Liver (tissue), 9 donors: ENCODE data around the gene SBNO1. TPM values are rescaled to one million over a fixed set of nuclear protein-coding genes. Genes with fewer than 3 reads are reported as not detected.

Experiments
- DNase-seq: peaks from one replicate; pipeline ENCODE4 v3.0.0-alpha.2; 2017; ENCODE audit warnings: low spot score
- H3K27ac ChIP-seq, 2 donors: one replicate each; pipeline ENCODE4 v1.7.0; 2013; ENCODE audit warnings: inconsistent platforms in 2 of 2, low read length in 2 of 2, control low read depth in 1 of 2, low read depth in 1 of 2, mild to moderate bottlenecking in 1 of 2
- H3K27me3 ChIP-seq, 4 donors: one replicate each; pipeline versions ENCODE4 v1.6.1 to v1.7.0; 2013; ENCODE audit warnings: low read length in 3 of 4, inconsistent platforms in 1 of 4, mild to moderate bottlenecking in 1 of 4, moderate library complexity in 1 of 4; ENCODE audit not compliant: control insufficient read depth in 4 of 4, insufficient read depth in 4 of 4
- H3K36me3 ChIP-seq, 4 donors: one replicate each; pipeline versions ENCODE4 v1.6.1 to v1.7.0; 2013; ENCODE audit warnings: low read length in 3 of 4, mild to moderate bottlenecking in 3 of 4, low read depth in 1 of 4, moderate library complexity in 1 of 4; ENCODE audit not compliant: control insufficient read depth in 4 of 4, insufficient read depth in 3 of 4
- H3K4me1 ChIP-seq, 4 donors: one replicate each; pipeline versions ENCODE4 v1.6.1 to v1.7.0; 2013; ENCODE audit warnings: low read length in 3 of 4, mild to moderate bottlenecking in 3 of 4, moderate library complexity in 1 of 4; ENCODE audit not compliant: control insufficient read depth in 4 of 4, insufficient read depth in 4 of 4
- H3K4me3 ChIP-seq, 3 donors: one replicate each; pipeline versions ENCODE4 v1.6.1 to v1.7.0; 2013; ENCODE audit warnings: low read length in 3 of 3, control low read depth in 1 of 3, low read depth in 1 of 3, mild to moderate bottlenecking in 1 of 3
- H3K9ac ChIP-seq, 2 donors: one replicate each; pipeline ENCODE4 v1.7.0; 2013; ENCODE audit warnings: low read length in 2 of 2, mild to moderate bottlenecking in 2 of 2, moderate library complexity in 2 of 2, control low read depth in 1 of 2, low read depth in 1 of 2
- H3K9me3 ChIP-seq, 4 donors: one replicate each; pipeline versions ENCODE4 v1.6.1 to v1.7.0; 2013; ENCODE audit warnings: low read length in 3 of 4; ENCODE audit not compliant: control insufficient read depth in 4 of 4
- EGR1 ChIP-seq, 2 donors: IDR thresholded peaks; 2 replicates each; pipeline ENCODE4 v1.6.1; 2016 to 2018; ENCODE audit warnings: antibody characterized with exemption in 2 of 2, low read depth in 2 of 2
- FOXA1 ChIP-seq: IDR thresholded peaks from 2 replicates; pipeline ENCODE4 v1.6.1; 2016; ENCODE audit warnings: antibody characterized with exemption
- FOXA2 ChIP-seq: IDR thresholded peaks from 2 replicates; pipeline ENCODE4 v1.6.1; 2016; ENCODE audit warnings: antibody characterized with exemption
- GABPA ChIP-seq, 2 donors: IDR thresholded peaks in 1 of 2; conservative IDR thresholded peaks in 1 of 2; 2 replicates each; pipeline ENCODE4 v1.6.1; 2016; ENCODE audit warnings: antibody characterized with exemption in 2 of 2, mild to moderate bottlenecking in 1 of 2, moderate library complexity in 1 of 2
- HNF4A ChIP-seq, 2 donors: conservative IDR thresholded peaks; 2 replicates each; pipeline ENCODE4 v1.6.1; 2016; ENCODE audit warnings: antibody characterized with exemption in 2 of 2, mild to moderate bottlenecking in 2 of 2
- HNF4G ChIP-seq: IDR thresholded peaks from 2 replicates; pipeline ENCODE4 v1.6.1; 2016; ENCODE audit warnings: antibody characterized with exemption
- JUND ChIP-seq, 2 donors: IDR thresholded peaks; 2 replicates each; pipeline ENCODE4 v1.6.1; 2016; ENCODE audit warnings: antibody characterized with exemption in 2 of 2
- RAD21 ChIP-seq, 2 donors: IDR thresholded peaks; 2 replicates each; pipeline ENCODE4 v1.6.1; 2016; ENCODE audit warnings: antibody characterized with exemption in 2 of 2, mild to moderate bottlenecking in 2 of 2
- RXRA ChIP-seq, 2 donors: IDR thresholded peaks; 2 replicates each; pipeline ENCODE4 v1.6.1; 2017 to 2018; ENCODE audit warnings: antibody characterized with exemption in 2 of 2, mild to moderate bottlenecking in 1 of 2
- SP1 ChIP-seq: IDR thresholded peaks from 2 replicates; pipeline ENCODE4 v1.6.1; 2018; ENCODE audit warnings: antibody characterized with exemption, mild to moderate bottlenecking
- YY1 ChIP-seq: IDR thresholded peaks from 2 replicates; pipeline ENCODE4 v1.6.1; 2016; ENCODE audit warnings: antibody characterized with exemption, mild to moderate bottlenecking
- WGBS: extraction: QIAGEN DNeasy Blood & Tissue Kit; methylation state at CpG from one replicate; pipeline ENCODE4 v1.1.7; 2013; 5-methylcytosine and 5-hydroxymethylcytosine counted together
- polyA plus RNA-seq, 2 donors: library from polyadenylated mRNA; stranded (reverse) in 1 of 2; unstranded in 1 of 2; fragments of 200-250 nt in 1 of 2; fragments of >200 nt in 1 of 2; fragmentation: Nextera tagmentation in 1 of 2; extraction: Ambion mirVana in 1 of 2; gene quantifications; one replicate each; pipeline versions ENCODE4 v1.2.1 to v1.2.3, GENCODE V29; 2013 to 2015
- total RNA-seq, 2 donors: library from RNA; depleted of rRNA; stranded (reverse); fragments of >200 nt; gene quantifications; one replicate each; pipeline ENCODE4 v1.2.3, GENCODE V29; 2014
- TF ChIP-seq, protein P1 (sequence below): fragments of 150-350 bp; IDR thresholded peaks from 2 replicates; pipeline ENCODE4 v1.5.1; 2017; ENCODE audit warnings: improper control_type of control experiment, low read depth, low read length; ENCODE audit not compliant: missing input control
- TF ChIP-seq, protein P2 (sequence below): IDR thresholded peaks from 2 replicates; pipeline ENCODE4 v1.6.1; 2016; ENCODE audit warnings: antibody characterized with exemption
- TF ChIP-seq, protein P3 (sequence below): IDR thresholded peaks from 2 replicates; pipeline ENCODE4 v1.6.1; 2016; ENCODE audit warnings: antibody characterized with exemption, mild to moderate bottlenecking
- donor health status: healthy.
- donor health status: healthy.
- donor health status: healthy.
- donor health status: healthy.
- donor health status: healthy.

The SBNO1 gene
- total and polyA plus RNA-seq, 4 donors = 4.0 to 19.8 (median 10.4) TPM

DNA sequence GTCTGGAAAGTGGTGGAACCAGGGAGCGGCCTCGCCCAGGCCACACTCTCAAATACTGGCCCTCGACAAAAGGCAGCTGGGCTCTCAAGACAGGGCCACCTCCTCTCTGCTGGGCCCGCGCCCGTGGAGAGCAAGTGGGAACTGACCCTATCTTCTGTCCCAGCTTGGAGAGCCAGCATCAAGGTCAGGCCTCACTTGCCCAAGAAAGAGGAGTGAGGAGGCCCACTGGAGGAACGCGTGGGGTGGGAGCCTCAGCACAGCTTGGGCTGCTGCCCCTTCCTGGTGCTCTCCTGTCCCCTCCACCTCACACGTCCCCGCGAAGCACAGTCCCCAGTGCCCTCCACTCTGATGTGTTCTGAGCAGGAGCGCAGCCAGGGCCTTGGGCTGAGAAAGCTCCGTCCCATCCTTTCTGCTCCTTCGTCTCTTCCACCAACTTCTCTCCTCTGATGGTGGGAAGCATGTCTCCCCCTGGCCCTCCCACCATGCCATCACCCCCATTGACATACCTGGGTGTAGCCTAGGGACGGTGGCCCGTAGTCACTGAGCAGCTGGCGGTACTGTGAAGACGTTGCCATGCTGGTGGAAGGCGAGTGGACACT, 97.9 kb downstream of the SBNO1 start:
- Histone ChIP-seq H3K9ac (no peak overlapping the region), H3K27ac (no peak overlapping the region), H3K4me3 (no peak overlapping the region), H3K4me1 (peaks cover 7 to 21% (median 11%) of the 10 kb centered on the region in 4 donors), H3K27me3 (no peaks in the 10 kb centered on the region), H3K9me3 (no peaks in the 10 kb centered on the region), H3K36me3 (peaks cover 3 to 5% (median 5%) of the 10 kb centered on the region in 4 donors)
- no peak for TF ChIP-seq EGR1 (IDR thresholded peaks at IDR 0.05; ENCODE audit: low read depth in 2 of 2)
- no peak for TF ChIP-seq FOXA1
- TF ChIP-seq RXRA (IDR thresholded peaks at IDR 0.05) = no peak
- TF ChIP-seq HNF4A (conservative IDR thresholded peaks at IDR 0.05) = no peak
- no peak for TF ChIP-seq HNF4G
- 95% methylated on average over 19 of the region's 19 CpGs for WGBS
- no peak for DNase-seq

DNA sequence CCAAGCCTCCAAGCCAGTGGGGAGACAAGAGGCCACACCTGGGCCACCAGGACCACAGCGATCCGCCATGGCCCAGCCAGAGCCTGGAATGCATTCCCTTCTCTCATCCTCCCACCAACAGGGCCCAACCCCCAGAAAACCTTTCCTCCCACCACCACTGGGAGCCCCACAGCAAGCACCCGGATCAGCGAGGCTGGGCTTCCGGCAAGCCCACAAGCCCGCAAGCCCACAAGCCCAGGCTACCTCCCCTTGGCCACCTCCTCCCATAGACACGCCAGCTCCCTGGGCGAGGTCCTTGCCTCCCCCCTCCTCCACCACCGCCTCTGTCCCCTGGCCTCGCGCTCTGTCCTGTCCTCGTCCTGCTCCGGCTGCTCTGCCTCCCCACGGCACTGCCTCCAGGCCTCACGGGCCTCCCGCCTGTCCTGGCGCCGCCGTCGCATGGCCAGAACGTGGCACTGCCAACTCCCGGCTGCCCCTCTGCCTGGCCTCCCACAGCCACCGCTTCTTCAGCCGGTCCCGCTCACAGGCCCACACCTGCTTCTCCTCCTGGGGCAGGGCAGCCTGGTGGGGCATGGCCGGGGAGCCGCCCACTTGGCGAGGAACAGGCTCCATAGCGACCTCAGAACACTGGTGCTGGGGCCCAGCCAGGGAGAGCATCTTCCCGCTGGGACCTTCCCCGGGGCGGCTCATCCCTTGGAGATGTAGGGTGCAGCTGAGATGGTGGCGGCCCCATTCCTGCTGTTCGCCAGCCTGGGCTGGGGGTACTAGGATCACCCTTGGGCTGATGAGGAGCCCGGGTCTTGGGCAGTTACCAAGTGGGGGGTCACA, 98.6 kb downstream of the SBNO1 start:
- TF ChIP-seq, protein P1, sequence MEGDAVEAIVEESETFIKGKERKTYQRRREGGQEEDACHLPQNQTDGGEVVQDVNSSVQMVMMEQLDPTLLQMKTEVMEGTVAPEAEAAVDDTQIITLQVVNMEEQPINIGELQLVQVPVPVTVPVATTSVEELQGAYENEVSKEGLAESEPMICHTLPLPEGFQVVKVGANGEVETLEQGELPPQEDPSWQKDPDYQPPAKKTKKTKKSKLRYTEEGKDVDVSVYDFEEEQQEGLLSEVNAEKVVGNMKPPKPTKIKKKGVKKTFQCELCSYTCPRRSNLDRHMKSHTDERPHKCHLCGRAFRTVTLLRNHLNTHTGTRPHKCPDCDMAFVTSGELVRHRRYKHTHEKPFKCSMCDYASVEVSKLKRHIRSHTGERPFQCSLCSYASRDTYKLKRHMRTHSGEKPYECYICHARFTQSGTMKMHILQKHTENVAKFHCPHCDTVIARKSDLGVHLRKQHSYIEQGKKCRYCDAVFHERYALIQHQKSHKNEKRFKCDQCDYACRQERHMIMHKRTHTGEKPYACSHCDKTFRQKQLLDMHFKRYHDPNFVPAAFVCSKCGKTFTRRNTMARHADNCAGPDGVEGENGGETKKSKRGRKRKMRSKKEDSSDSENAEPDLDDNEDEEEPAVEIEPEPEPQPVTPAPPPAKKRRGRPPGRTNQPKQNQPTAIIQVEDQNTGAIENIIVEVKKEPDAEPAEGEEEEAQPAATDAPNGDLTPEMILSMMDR = no peak
- TF ChIP-seq HNF4G = no peak
- TF ChIP-seq SP1 = no peak
- no peak for TF ChIP-seq RAD21 (IDR thresholded peaks at IDR 0.05)
- TF ChIP-seq, protein P2, sequence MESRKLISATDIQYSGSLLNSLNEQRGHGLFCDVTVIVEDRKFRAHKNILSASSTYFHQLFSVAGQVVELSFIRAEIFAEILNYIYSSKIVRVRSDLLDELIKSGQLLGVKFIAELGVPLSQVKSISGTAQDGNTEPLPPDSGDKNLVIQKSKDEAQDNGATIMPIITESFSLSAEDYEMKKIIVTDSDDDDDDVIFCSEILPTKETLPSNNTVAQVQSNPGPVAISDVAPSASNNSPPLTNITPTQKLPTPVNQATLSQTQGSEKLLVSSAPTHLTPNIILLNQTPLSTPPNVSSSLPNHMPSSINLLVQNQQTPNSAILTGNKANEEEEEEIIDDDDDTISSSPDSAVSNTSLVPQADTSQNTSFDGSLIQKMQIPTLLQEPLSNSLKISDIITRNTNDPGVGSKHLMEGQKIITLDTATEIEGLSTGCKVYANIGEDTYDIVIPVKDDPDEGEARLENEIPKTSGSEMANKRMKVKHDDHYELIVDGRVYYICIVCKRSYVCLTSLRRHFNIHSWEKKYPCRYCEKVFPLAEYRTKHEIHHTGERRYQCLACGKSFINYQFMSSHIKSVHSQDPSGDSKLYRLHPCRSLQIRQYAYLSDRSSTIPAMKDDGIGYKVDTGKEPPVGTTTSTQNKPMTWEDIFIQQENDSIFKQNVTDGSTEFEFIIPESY = no peak
- TF ChIP-seq YY1 = no peak
- TF ChIP-seq GABPA (IDR thresholded peaks at IDR 0.05 in 1 of 2, conservative IDR thresholded peaks at IDR 0.05 in 1 of 2) = no peak
- TF ChIP-seq FOXA1 = no peak
- TF ChIP-seq, protein P3, sequence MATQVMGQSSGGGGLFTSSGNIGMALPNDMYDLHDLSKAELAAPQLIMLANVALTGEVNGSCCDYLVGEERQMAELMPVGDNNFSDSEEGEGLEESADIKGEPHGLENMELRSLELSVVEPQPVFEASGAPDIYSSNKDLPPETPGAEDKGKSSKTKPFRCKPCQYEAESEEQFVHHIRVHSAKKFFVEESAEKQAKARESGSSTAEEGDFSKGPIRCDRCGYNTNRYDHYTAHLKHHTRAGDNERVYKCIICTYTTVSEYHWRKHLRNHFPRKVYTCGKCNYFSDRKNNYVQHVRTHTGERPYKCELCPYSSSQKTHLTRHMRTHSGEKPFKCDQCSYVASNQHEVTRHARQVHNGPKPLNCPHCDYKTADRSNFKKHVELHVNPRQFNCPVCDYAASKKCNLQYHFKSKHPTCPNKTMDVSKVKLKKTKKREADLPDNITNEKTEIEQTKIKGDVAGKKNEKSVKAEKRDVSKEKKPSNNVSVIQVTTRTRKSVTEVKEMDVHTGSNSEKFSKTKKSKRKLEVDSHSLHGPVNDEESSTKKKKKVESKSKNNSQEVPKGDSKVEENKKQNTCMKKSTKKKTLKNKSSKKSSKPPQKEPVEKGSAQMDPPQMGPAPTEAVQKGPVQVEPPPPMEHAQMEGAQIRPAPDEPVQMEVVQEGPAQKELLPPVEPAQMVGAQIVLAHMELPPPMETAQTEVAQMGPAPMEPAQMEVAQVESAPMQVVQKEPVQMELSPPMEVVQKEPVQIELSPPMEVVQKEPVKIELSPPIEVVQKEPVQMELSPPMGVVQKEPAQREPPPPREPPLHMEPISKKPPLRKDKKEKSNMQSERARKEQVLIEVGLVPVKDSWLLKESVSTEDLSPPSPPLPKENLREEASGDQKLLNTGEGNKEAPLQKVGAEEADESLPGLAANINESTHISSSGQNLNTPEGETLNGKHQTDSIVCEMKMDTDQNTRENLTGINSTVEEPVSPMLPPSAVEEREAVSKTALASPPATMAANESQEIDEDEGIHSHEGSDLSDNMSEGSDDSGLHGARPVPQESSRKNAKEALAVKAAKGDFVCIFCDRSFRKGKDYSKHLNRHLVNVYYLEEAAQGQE = no peak
- TF ChIP-seq JUND (IDR thresholded peaks at IDR 0.05) = no peak
- TF ChIP-seq FOXA2 = no peak
- no peak for TF ChIP-seq HNF4A (conservative IDR thresholded peaks at IDR 0.05)
- H3K9ac ChIP-seq = no peak overlapping the region
- no peaks in the 10 kb centered on the region for H3K9me3 ChIP-seq
- WGBS = 95% methylated on average over 35 of the region's 35 CpGs
- H3K4me1 ChIP-seq = peaks cover 7 to 21% (median 11%) of the 10 kb centered on the region in 4 donors
- peaks cover 5 to 12% (median 11%) of the 10 kb centered on the region in 4 donors for H3K36me3 ChIP-seq
- H3K27me3 ChIP-seq = no peaks in the 10 kb centered on the region
- no peak overlapping the region for H3K27ac ChIP-seq
- DNase-seq = no peak
- no peak overlapping the region for H3K4me3 ChIP-seq
